Uterus (tissue), 2 donors: ENCODE data around the gene NUP188.

Experiments used
- POLR2A ChIP-seq, 2 donors: fragments of 450-650 bp; IDR thresholded peaks; one replicate each; pipeline ENCODE4 v1.6.1; 2016; ENCODE audit warnings: antibody characterized with exemption in 2 of 2, mild to moderate bottlenecking in 1 of 2, moderate library complexity in 1 of 2
- TF ChIP-seq, protein P1 (sequence below), 4 experiments: fragments of 200-600 bp in 2 of 4; fragments of 450-650 bp in 2 of 4; sonication (generic) in 2 of 4; IDR thresholded peaks; one replicate each; pipeline ENCODE4 v1.5.1; 2016 to 2019; ENCODE audit warnings: antibody characterized with exemption in 4 of 4, mild to moderate bottlenecking in 2 of 4, moderate library complexity in 1 of 4

GRCh38 chr9:128933731-128934130 lies 13.8 kb upstream of the NUP188 start:
- no peak for TF ChIP-seq POLR2A (IDR thresholded peaks at IDR 0.05)
- TF ChIP-seq, protein P1, sequence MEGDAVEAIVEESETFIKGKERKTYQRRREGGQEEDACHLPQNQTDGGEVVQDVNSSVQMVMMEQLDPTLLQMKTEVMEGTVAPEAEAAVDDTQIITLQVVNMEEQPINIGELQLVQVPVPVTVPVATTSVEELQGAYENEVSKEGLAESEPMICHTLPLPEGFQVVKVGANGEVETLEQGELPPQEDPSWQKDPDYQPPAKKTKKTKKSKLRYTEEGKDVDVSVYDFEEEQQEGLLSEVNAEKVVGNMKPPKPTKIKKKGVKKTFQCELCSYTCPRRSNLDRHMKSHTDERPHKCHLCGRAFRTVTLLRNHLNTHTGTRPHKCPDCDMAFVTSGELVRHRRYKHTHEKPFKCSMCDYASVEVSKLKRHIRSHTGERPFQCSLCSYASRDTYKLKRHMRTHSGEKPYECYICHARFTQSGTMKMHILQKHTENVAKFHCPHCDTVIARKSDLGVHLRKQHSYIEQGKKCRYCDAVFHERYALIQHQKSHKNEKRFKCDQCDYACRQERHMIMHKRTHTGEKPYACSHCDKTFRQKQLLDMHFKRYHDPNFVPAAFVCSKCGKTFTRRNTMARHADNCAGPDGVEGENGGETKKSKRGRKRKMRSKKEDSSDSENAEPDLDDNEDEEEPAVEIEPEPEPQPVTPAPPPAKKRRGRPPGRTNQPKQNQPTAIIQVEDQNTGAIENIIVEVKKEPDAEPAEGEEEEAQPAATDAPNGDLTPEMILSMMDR (IDR thresholded peaks at IDR 0.05): no peak
